Erythroblast (primary cell): Measurements from ENCODE around the gene XCL1.

Experiments
- GATA1 ChIP-seq: IDR thresholded peaks from 2 replicates; pipeline ENCODE4 v1.6.1; 2011; ENCODE audit warnings: low read depth, mild to moderate bottlenecking, control low read depth, low read length, moderate library complexity
- POLR2A ChIP-seq: IDR thresholded peaks from 2 replicates; pipeline ENCODE4 v1.6.1; 2011; ENCODE audit warnings: mild to moderate bottlenecking, low read length

DNA sequence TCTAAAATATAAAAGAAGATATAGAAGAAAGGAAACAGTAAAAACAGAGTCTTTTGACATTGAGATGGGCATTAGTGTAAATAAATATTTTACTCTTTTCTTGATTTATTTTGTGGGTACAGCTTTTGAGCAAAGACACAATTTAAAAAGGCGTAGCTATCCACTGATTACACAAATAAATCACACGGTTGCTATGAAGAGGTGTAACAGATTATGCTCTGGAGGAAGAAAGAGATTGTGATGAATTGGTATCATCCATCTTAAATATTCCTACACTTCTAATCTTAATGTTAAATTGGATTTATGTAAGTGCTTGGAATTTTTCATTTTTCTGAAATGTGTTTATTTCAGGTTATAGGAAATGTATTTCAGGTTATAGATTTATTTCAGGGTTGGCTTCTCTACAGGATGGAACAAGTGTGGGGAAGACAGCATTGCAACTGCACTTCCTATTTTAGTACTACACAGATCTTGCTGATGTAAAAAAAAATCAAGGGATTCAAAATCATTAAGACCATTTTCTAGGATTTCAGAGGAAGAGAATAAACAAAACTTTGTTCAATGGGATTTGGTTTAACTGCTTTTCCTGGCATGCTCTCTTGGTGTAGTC lies 15.3 kb downstream of the XCL1 start:
- TF ChIP-seq POLR2A = no peak
- no peak for TF ChIP-seq GATA1
